Activated T-helper 17 cell treated with anti-CD3 and anti-CD28 coated beads, Interleukin-2, amount 50 U/mL, for 72 hours (primary cell): Measurements from ENCODE around the gene CFAP210. TPM values are rescaled to one million over a fixed set of nuclear protein-coding genes. Genes with fewer than 3 reads are reported as not detected.

Experiments
- ATAC-seq: fragments of 150-1000 bp; cut with Tn5 transposase; replicated peaks from 2 replicates; pipeline ENCODE4 v1.10.0; 2021; ENCODE audit warnings: mild to moderate bottlenecking, moderate library complexity
- H3K27ac Mint-ChIP-seq: one replicate; pipeline ENCODE4 v1.8.0; 2022; ENCODE audit warnings: mixed read lengths
- H3K27me3 Mint-ChIP-seq: one replicate; pipeline ENCODE4 v1.8.0; 2022; ENCODE audit warnings: mixed read lengths
- H3K36me3 Mint-ChIP-seq: one replicate; pipeline ENCODE4 v1.8.0; 2022; ENCODE audit warnings: low read depth, mild to moderate bottlenecking, mixed read lengths
- H3K4me1 Mint-ChIP-seq: one replicate; pipeline ENCODE4 v1.8.0; 2022; ENCODE audit warnings: mixed read lengths
- H3K4me3 Mint-ChIP-seq: one replicate; pipeline ENCODE4 v1.8.0; 2022; ENCODE audit warnings: mild to moderate bottlenecking, mixed read lengths
- H3K9me3 Mint-ChIP-seq: one replicate; pipeline ENCODE4 v1.8.0; 2022; ENCODE audit warnings: mixed read lengths
- total RNA-seq, 2 donors: library from RNA; stranded (reverse); gene quantifications; one replicate each; pipeline ENCODE4 v1.2.3, GENCODE V29; 2022

CFAP210 gene
- total RNA-seq, 2 donors from 2014 or later, result not detected

- H3K4me1 Mint-ChIP-seq, result no peaks in the 10 kb centered on the region
- no peaks in the 10 kb centered on the region for H3K36me3 Mint-ChIP-seq
- ATAC-seq, result no peak
- no peaks in the 10 kb centered on the region for H3K9me3 Mint-ChIP-seq
- H3K27me3 Mint-ChIP-seq, result no peaks in the 10 kb centered on the region
- no peak overlapping the region for H3K4me3 Mint-ChIP-seq
- H3K27ac Mint-ChIP-seq, result no peak overlapping the region
Measured at GRCh38 chr2:169717691-169718063, 23.5 kb upstream of the CFAP210 start.

GRCh38 chr2:169716938-169717690 is 22.9 kb upstream of the CFAP210 start:
- Mint-ChIP-seq H3K4me3 (no peak overlapping the region), H3K4me1 (no peaks in the 10 kb centered on the region), H3K27me3 (no peaks in the 10 kb centered on the region), H3K36me3 (no peaks in the 10 kb centered on the region), H3K27ac (no peak overlapping the region), H3K9me3 (no peaks in the 10 kb centered on the region)
- no peak for ATAC-seq

GRCh38 chr2:169716238-169716886 is 22.2 kb upstream of the CFAP210 start:
- no peaks in the 10 kb centered on the region for H3K9me3 Mint-ChIP-seq

GRCh38 chr2:169715379-169716237 is 21.4 kb upstream of the CFAP210 start:
- no peak overlapping the region for H3K4me3 Mint-ChIP-seq
- no peaks in the 10 kb centered on the region for H3K9me3 Mint-ChIP-seq
- ATAC-seq, result no peak
- H3K36me3 Mint-ChIP-seq, result no peaks in the 10 kb centered on the region
- no peaks in the 10 kb centered on the region for H3K27me3 Mint-ChIP-seq
- H3K27ac Mint-ChIP-seq, result no peak overlapping the region
- H3K4me1 Mint-ChIP-seq, result no peaks in the 10 kb centered on the region

More at GRCh38 chr2:169716238-169716886, 22.2 kb upstream of the CFAP210 start:
- no peaks in the 10 kb centered on the region for H3K36me3 Mint-ChIP-seq
- no peaks in the 10 kb centered on the region for H3K4me1 Mint-ChIP-seq
- no peak overlapping the region for H3K27ac Mint-ChIP-seq
- no peak for ATAC-seq
- H3K4me3 Mint-ChIP-seq, result no peak overlapping the region
- H3K27me3 Mint-ChIP-seq, result no peaks in the 10 kb centered on the region

GRCh38 chr2:169714699-169715098 is 20.5 kb upstream of the CFAP210 start:
- Mint-ChIP-seq H3K4me1 (no peaks in the 10 kb centered on the region), H3K27ac (no peak overlapping the region)

GRCh38 chr2:169713331-169713730 is 19.1 kb upstream of the CFAP210 start:
- no peak for ATAC-seq
- no peaks in the 10 kb centered on the region for H3K4me1 Mint-ChIP-seq
- no peaks in the 10 kb centered on the region for H3K9me3 Mint-ChIP-seq
- H3K27ac Mint-ChIP-seq, result no peak overlapping the region
- H3K36me3 Mint-ChIP-seq, result no peaks in the 10 kb centered on the region
- no peaks in the 10 kb centered on the region for H3K27me3 Mint-ChIP-seq
- H3K4me3 Mint-ChIP-seq, result no peak overlapping the region

More at GRCh38 chr2:169714699-169715098, 20.5 kb upstream of the CFAP210 start:
- no peak for ATAC-seq
- Mint-ChIP-seq H3K4me3 (no peak overlapping the region), H3K27me3 (no peaks in the 10 kb centered on the region), H3K36me3 (no peaks in the 10 kb centered on the region), H3K9me3 (no peaks in the 10 kb centered on the region)

GRCh38 chr2:169712791-169713227 is 18.6 kb upstream of the CFAP210 start:
- Mint-ChIP-seq H3K4me1 (no peaks in the 10 kb centered on the region), H3K4me3 (no peak overlapping the region), H3K27me3 (no peaks in the 10 kb centered on the region), H3K27ac (no peak overlapping the region), H3K36me3 (no peaks in the 10 kb centered on the region), H3K9me3 (no peaks in the 10 kb centered on the region)
- no peak for ATAC-seq

- no peaks in the 10 kb centered on the region for H3K9me3 Mint-ChIP-seq
- no peaks in the 10 kb centered on the region for H3K27me3 Mint-ChIP-seq
- no peaks in the 10 kb centered on the region for H3K36me3 Mint-ChIP-seq
- no peak overlapping the region for H3K4me3 Mint-ChIP-seq
- no peak overlapping the region for H3K27ac Mint-ChIP-seq
- ATAC-seq, result no peak
- H3K4me1 Mint-ChIP-seq, result no peaks in the 10 kb centered on the region
Measured at GRCh38 chr2:169711751-169712509, 17.7 kb upstream of the CFAP210 start.

GRCh38 chr2:169709981-169710380 is 15.8 kb upstream of the CFAP210 start:
- Mint-ChIP-seq H3K4me3 (no peak overlapping the region), H3K9me3 (no peaks in the 10 kb centered on the region), H3K27ac (no peak overlapping the region), H3K4me1 (no peaks in the 10 kb centered on the region), H3K27me3 (no peaks in the 10 kb centered on the region), H3K36me3 (no peaks in the 10 kb centered on the region)
- ATAC-seq, result no peak

GRCh38 chr2:169709331-169709730 is 15.1 kb upstream of the CFAP210 start:
- Mint-ChIP-seq H3K4me3 (no peak overlapping the region), H3K27ac (no peak overlapping the region), H3K4me1 (no peaks in the 10 kb centered on the region), H3K9me3 (no peaks in the 10 kb centered on the region), H3K36me3 (no peaks in the 10 kb centered on the region), H3K27me3 (no peaks in the 10 kb centered on the region)
- no peak for ATAC-seq

GRCh38 chr2:169707626-169708025 is 13.4 kb upstream of the CFAP210 start:
- H3K4me1 Mint-ChIP-seq, result no peaks in the 10 kb centered on the region
- no peak overlapping the region for H3K4me3 Mint-ChIP-seq
- no peak for ATAC-seq
- H3K9me3 Mint-ChIP-seq, result no peaks in the 10 kb centered on the region
- no peak overlapping the region for H3K27ac Mint-ChIP-seq
- H3K27me3 Mint-ChIP-seq, result no peaks in the 10 kb centered on the region
- no peaks in the 10 kb centered on the region for H3K36me3 Mint-ChIP-seq

GRCh38 chr2:169705927-169706326 is 11.7 kb upstream of the CFAP210 start:
- Mint-ChIP-seq H3K9me3 (no peaks in the 10 kb centered on the region), H3K27me3 (no peaks in the 10 kb centered on the region), H3K36me3 (peaks cover 3% of the 10 kb centered on the region), H3K4me3 (no peak overlapping the region), H3K4me1 (no peaks in the 10 kb centered on the region), H3K27ac (no peak overlapping the region)
- ATAC-seq, result no peak

- H3K9me3 Mint-ChIP-seq, result no peaks in the 10 kb centered on the region
- peaks cover 16% of the 10 kb centered on the region for H3K36me3 Mint-ChIP-seq
- ATAC-seq, result no peak
- no peaks in the 10 kb centered on the region for H3K4me1 Mint-ChIP-seq
- no peak overlapping the region for H3K4me3 Mint-ChIP-seq
- no peaks in the 10 kb centered on the region for H3K27me3 Mint-ChIP-seq
- H3K27ac Mint-ChIP-seq, result no peak overlapping the region
Measured at GRCh38 chr2:169704160-169704708, 10.0 kb upstream of the CFAP210 start.

GRCh38 chr2:169702996-169703395 is 8.8 kb upstream of the CFAP210 start:
- Mint-ChIP-seq H3K4me1 (no peaks in the 10 kb centered on the region), H3K9me3 (no peaks in the 10 kb centered on the region), H3K36me3 (peaks cover 24% of the 10 kb centered on the region), H3K27me3 (no peaks in the 10 kb centered on the region), H3K27ac (no peak overlapping the region), H3K4me3 (no peak overlapping the region)
- ATAC-seq, result no peak
